HL-60/S4 treated with phorbol 12-myristate 13-acetate at 8.2 ng/mL for 4 days and 3 days (cell line): Measurements from ENCODE around the gene MAPK7.

Experiments used
- in situ Hi-C: fragments of 300-500 bp; cut with MboI; formaldehyde crosslinking; loops from 2 replicates; pipeline ENCODE4 v1.15.0; 2022; ENCODE audit warnings: low sequenced_read_pairs

Gene MAPK7

DNA sequence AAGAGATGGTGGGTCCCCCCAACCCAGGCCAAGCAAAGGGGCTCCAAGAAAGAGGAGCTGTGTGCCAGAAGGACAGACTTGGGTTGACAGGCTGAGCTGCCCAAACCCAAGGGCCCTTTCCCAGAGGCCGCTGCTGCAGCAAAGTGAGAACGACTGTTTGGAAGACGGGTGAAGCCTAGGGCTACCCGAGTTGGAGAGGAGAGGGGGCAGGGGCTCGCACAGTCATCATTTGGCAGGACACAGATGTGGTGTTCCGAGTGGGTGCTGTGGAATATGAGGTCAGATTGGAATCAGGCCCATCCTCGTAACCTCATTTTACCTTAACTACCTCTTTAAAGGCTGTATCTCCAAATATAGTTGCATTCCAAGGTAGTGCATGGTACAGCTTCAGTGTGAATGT is 14.0 kb downstream of the MAPK7 start:
- in situ Hi-C loops = no loop called here

DNA sequence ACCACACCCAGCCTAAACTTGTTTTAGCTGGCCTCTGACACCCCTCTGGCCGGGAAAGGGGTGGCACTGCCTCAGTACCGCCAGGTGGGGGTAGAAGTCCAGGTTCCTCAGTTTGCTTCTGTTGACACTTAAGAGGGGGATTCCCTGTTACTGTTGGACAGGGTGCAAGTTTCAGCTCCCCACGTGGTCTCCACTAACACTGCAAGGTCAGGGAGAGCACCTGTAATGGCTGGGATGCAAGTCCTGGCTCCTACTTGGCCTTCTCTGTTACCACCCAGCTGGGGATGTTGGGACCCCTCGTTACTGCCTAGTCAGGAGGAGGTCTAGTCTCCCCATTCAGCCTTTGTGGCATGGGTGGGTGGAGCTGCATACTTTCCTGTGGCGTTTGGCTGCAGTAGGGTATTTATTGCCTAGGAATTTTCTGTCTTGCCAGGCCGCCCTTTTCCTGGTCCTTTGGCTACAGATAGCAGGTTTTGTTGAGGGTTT is 19.3 kb downstream of the MAPK7 start:
- in situ Hi-C loops = no loop called here

DNA sequence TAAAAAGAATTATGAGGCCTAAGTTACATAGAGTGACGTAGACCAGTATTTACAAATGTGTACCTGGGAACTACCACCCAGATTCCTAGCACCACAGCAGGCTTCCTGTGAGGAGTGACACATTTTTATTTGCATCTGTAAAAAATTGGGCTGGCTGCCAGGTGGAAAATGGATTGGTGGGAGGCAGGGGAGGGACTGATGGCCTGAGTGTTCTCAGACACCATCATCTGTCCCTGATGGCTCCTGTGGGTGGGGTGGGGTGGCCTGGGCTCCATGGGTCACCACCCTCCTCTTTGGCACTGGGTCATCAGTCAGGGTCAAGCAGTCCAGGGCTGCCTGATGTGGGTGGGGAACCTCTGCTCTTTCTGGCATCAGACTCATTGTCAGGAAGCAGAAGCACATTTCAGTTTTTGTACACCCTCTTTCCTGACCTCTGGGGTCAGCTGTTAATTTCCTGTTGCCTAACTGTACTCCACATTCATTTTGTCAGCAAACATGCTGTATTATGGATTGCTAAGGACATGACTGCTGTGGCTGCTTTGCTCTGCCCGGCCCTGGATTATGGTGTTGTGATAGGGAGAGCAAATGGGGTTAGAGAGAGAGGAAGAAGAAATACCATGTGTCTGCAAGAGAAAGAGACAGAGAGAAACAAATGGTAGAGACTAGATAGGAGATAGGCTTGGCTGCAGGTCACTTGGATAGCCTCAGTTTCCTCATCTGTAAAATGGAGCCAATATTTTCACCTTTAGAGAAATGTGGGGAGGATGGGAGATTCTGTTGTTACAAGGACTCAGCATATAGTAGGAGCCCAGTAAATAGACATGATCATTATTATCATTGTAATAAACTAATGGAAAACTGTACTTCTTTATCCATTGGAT is 20.2 kb downstream of the MAPK7 start:
- in situ Hi-C loops = no loop called here

DNA sequence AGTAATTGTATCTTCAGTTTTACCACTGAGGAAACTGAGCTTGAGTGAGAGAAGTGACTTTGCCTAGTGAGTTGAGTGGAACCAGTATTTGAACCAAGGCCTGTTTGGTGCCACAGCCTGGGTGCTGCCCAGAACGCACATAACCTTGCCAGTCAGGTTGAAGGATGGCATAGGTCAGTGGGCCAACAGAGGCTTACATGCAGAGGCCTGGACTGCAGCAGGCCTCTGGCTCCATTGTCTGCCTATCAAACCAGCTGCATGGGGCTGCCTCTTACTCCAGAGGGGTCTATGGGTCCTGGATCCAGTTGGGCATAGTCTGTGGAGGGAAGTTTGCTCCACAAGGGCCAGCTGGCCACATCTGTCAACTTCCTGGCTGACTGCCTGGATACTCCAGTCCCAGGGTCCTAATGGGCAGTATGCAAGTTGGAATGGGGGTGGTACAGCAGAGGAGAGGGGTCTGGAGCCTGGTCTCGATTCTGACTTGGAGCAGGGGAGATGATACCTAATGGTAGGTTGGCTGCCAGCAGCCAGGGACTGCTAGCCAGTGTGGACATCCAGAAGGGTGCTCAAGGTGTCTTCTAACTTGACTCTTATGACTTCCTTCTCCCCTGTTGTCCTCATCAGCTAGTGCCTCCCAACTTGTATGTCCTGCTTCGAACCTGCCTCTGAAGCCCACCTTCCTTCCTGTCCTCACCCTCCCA is 21.6 kb downstream of the MAPK7 start:
- in situ Hi-C loops = no loop called here

DNA sequence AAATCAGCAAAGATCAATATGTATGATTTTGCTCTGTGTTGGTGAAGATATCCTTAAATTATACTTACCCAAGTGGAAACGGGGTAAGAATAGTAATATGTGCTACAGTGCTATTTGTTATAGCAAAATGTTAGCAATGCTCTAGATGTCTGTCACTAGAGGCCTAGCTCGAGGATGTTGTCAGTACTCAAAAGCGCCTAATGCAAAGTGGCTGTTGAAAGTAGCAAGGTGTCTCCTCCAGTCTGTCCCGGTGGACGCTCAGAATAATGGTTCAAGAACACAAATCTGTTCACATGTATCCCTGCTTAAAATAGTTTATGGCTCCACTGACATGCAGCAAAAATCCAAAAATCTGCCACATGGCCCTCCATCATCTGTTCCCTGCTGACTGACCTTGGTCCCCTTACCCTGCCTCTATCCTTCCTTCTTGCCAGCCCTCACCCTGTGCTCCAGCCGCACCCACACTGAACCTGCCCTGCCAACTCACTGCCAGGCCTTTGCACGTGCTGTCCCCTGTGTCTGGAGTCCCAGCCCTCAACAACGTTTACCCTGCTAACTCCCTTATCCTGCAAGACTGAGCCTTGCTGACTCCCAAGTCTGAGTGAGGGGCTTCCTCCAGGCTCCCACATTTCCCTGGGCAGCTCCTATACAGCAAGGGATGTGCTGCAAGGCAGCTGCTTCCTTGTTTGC is 23.2 kb downstream of the MAPK7 start:
- in situ Hi-C loops = no loop called here

DNA sequence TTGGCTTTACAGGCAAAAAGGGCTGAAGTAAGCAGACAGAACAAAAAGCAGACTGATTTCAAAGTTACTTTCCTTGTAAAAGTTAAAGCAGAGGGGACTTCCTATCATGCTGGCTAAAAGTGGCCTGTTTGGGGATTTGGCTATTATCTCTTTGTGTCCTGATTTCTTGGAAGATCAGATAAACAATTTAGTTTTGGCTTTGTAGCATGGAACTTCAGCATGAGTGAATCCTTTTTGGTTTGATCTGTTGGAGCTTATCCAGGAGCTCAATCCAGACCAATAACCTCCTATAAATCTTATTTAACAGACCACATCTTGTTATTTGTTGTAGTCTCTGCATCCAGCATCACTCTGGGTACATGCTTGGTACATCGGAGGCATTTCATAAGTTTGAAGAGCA is 23.9 kb downstream of the MAPK7 start:
- in situ Hi-C loops = no loop called here

DNA sequence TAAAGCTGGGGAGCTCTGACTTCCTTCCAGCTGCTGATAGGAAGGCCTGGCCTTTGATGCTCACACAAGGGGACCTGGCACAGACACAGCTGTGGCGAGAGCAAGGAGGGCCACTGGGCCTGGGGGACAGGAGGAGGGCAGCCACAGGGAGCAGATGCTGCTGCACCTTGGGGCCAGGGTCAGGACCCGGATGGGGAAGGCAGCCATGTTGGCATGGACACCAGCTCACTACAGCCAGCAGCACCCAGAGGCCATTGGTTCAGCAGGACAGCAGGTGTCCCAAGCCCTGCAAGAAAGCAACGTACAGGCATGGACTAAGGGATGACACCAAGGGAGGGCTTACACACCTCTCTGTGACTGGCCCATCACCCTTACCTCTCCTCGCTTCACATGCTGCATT is 24.7 kb downstream of the MAPK7 start:
- in situ Hi-C loops = no loop called here

DNA sequence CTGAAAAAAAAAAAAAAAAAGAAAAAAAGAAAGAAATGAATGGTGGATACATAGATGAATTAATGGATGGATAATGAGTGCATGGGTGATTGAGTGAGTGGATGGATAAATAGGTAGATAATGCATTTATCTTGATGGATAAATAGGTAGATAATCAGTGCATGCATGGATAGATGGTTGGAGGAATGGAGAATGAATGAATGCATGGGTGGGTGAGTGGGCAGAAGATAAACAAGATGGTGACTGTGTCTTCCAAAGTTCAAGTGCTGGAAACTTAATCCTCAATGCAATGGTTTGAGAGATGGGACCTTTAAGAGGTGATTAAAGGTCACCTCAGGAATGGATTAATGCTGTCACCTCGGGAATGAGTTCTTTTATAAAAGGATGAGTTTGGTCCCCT is 26.0 kb downstream of the MAPK7 start:
- in situ Hi-C loops = no loop called here

DNA sequence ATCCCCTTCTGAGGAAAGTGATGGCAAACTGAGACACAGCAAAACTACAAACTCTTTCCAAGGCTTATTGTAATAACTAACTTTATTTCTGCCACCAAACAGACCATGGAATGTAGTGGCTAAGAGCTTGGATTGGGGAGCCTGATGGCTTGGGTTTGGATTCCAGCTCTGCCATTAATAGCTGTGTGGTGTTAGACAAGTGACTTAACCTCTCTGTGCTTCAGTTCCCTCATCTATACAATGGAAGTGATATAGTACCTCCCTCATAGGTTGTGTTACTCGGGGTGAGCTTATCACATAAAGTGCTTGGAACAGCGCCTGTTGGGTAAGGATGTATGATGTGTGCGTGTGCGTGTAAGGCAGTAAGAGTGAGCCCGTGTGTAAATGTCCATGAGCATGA is 26.8 kb downstream of the MAPK7 start:
- in situ Hi-C loops = no loop called here

DNA sequence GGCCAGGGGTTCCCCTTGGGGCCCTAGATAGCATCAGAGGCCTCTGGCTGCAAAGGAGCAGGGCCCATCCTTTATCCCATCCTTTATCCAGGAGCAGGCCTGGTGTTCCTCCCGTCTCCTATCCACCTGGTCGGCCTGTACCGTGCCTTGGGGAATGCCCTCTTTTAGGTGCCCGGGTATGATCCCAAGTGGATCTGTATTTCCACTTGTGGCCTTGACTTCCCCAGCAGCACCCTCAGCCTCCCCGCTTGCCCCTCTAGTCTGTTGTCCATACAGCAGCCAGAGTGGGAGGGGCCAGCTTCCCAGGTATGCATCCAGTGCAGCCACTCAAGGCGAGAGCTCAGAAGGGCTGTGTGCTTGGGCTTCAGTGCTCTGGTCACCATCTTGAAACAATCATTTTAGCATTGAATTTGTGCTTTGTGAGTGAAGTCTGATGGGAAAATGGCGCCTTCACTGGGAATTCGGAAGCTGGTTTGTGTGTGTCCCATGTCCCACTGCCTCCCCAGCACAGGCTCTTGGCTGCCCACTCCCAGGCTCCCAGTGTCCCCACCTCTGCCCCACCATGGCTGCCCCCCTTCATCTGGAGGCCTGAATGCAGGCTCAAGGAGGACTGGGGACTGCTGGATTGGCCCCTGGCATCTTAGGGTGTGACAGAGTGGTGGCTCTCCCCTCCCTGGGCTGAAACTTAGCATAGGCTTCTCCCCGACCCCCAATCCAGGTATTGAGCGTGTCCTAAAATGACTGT is 29.5 kb downstream of the MAPK7 start:
- in situ Hi-C loops = no loop called here

DNA sequence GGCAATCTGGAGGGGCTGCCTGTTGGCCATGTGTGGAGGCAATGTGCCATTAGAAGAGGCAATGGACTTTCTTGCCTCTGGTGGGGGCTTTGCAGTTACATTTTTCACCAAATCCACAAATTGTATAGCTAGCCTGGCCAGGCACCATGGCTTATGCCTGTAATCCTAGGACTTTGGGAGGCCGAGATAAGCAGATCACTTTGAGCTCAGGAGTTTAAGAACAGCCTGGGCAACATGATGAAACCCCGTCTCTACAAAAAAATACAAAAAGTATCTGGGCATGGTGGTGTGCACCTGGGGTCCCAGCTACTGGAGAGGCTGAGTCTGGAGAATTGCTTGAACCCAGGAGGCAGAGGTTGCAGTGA is 30.0 kb downstream of the MAPK7 start:
- in situ Hi-C loops = no loop called here

DNA sequence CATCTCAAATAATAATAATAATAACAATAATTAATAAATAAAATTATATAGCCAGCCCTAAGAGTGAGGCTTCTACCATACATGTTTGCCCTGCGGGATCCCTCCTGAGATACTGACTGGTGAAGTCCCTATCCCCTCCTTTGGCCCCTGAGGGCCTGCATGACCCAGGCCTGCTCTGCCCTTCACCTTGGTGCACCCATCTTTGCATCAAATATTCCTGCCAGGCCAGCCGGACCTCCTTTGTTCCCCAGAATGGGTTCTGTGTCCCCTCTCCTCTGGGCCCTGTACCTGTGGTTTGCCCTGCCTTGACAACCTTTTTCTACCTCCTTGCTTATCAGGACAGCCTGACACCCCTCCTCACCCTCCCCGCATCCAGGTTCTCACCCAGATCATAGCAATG is 30.8 kb downstream of the MAPK7 start:
- in situ Hi-C loops = no loop called here

DNA sequence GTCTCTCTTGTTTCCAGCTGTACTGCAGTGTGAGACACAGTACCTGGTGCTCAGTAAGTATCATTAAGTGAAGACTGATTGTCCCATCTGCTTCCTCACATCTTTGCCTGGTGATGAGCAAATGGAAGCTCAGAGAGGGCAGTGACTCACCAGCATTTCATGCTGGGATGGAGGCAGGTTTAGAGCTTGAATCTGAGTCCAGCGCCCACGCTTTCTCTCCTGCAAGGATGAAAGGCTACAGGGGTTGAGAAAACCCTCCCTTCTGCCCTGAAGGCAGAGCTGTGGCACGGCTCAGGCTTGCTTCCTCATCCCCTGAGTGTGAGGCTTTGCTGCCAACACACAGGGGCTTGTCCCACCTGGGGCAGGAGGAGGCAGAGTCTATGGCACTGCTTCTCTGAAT is 31.2 kb downstream of the MAPK7 start:
- in situ Hi-C loops = no loop called here

DNA sequence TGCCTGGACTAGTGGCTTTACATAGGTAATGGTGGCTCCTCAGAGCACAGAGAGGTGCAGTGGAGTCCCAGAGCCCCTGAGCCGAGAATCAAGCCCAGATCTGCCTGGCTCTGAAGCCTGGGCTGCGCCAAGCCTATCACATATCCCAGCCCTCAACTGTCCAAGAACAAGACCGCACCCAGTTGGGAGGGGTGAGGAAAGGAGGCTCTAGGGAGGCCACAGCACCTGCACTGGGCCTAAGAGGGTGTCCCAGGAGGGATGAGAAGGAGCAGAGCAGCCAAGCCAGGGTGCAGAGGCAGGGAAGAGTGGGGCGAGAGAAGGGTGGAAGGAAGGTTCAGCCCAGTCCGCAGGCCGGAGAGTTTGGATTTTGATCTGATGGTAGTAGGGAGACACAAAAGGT is 31.8 kb downstream of the MAPK7 start:
- in situ Hi-C loops = no loop called here

DNA sequence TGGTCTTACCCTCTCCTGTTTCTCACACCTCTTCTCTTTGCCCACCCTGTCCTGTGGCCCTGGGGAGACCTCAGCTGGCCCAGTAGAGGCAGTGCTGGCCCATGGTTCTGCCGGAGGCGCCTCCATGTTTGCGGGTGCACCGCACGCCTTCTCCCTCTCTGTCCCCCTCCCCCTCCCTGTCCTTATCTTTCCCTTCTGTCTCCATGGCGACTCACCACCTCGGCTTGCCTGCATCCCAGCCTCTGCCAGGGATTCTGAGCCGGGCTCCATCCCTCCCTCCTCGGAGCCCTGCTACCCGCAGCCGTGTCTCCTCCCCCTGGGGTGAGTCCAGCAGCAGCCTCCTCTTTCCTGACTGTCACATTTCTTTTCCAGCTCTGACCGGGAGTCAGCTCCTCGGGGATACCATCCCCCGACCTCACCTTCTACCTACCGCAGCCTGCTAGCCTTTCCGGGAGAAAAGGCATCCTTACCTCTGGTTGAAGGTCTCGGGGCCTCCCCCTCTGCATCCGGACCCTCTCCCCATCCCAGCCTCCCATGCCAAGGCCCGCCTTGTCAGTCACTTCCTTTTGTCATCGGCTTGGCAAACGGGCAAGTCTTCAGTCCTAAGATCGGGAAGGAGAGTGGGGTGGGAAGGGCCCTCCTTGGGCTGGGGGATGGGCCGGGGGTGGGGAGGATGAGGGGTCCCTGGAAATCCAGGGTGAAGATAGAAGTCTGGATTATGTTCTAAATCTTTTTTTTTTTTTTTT is 32.8 kb downstream of the MAPK7 start, which contains the start of gene RNF112:
Gene RNF112, plus strand, starts transcription at position 358 of the 746 bp plus-strand sequence. Its CDS starts 177 bp downstream, at position 535.
- in situ Hi-C loops = no loop called here

DNA sequence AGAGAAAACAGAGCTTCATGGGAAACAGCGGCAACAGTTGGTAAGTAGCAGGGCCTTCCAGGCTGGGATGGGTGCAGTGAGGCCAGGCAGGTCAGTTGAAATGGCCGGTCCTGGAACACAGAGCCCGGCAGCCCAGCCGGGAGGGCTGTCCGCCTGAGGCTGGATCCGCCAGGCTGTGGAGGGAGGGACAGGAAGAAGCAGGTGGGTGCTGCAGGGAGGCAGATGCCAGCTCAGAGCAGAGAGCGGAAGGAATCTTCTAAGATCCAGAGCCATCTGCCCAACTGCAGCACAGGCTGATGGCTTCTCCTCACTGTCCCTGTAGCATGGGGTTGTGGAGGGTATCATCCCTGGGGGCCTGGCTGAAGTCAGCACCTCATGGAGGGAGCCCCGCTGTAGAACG is 33.3 kb downstream of the MAPK7 start:
- in situ Hi-C loops = no loop called here

DNA sequence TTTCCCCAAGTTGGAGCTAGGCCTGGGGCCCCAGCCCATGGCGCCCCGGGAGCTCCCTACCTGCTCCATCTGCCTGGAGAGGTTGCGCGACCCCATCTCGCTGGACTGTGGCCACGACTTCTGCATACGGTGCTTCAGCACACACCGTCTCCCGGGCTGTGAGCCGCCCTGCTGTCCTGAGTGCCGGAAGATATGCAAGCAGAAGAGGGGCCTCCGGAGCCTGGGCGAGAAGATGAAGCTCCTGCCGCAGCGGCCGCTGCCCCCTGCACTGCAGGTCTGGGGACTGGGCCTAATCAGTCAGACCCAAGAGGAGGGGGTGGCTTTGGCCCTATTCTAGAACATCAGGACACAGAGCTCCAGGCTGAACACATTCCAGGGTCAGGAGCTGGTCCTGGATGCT is 34.2 kb downstream of the MAPK7 start:
- in situ Hi-C loops = no loop called here

DNA sequence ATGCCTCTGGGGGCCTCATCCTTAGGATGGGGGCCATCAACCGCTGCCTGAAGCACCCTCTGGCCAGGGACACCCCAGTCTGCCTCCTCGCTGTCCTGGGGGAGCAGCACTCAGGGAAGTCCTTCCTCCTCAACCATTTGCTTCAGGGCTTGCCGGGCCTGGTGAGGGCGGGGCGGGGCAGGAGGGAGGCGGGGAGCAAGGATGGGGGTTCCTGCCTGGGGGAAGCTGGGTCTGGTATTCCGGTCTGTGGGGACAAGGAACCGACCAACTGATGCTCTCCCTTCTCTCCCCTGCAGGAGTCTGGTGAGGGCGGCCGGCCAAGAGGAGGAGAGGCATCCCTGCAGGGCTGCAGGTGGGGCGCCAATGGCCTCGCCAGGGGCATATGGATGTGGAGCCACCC is 34.7 kb downstream of the MAPK7 start:
- in situ Hi-C loops = no loop called here

DNA sequence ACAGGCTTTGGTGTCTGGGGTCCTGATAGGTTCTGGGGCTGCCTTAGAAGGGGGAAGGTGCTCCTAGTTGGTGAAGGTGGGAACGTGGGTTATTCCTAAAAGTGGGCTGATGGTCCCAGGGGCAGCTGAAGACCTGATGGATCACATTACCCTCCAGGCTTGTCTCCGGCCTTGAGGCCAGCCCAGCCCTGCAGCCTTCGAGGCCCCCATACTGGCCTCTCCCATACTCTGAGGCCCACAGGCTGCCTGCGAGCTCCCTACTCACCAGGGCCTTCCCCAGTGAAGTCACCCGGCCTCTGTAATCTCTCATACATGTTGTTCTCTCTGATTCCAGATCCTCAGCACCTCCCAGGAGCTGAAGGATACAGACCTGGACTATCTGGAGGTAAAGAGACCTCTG is 35.5 kb downstream of the MAPK7 start:
- in situ Hi-C loops = no loop called here
